ENCODE measurements around the gene ABTB2.

Gene ABTB2

GRCh38 chr11:34363363-34364084 lies 5.7 kb upstream of the ABTB2 start:
- DNase-seq (ENCODE audit: low read depth): no peak
- H3K4me3 ChIP-seq (ENCODE audit: low read length): no peak overlapping the region
- TF ChIP-seq CTCF (conservative IDR thresholded peaks at IDR 0.05; ENCODE audit: low read depth, low read length): no peak

- no peak overlapping the region for H3K4me3 ChIP-seq (ENCODE audit: low read length)
- no peak for TF ChIP-seq CTCF (conservative IDR thresholded peaks at IDR 0.05; ENCODE audit: low read depth, low read length)
- no peak for DNase-seq (ENCODE audit: low read depth)
Observed at GRCh38 chr11:34360046-34360445, 2.2 kb upstream of the ABTB2 start.

GRCh38 chr11:34359548-34359891 lies 1.7 kb upstream of the ABTB2 start:
- no peak for DNase-seq (ENCODE audit: low read depth)
- peak overlapping the region; percentile 53 for H3K4me3 ChIP-seq (ENCODE audit: low read length)
- TF ChIP-seq CTCF (conservative IDR thresholded peaks at IDR 0.05; ENCODE audit: low read depth, low read length): no peak

DNA sequence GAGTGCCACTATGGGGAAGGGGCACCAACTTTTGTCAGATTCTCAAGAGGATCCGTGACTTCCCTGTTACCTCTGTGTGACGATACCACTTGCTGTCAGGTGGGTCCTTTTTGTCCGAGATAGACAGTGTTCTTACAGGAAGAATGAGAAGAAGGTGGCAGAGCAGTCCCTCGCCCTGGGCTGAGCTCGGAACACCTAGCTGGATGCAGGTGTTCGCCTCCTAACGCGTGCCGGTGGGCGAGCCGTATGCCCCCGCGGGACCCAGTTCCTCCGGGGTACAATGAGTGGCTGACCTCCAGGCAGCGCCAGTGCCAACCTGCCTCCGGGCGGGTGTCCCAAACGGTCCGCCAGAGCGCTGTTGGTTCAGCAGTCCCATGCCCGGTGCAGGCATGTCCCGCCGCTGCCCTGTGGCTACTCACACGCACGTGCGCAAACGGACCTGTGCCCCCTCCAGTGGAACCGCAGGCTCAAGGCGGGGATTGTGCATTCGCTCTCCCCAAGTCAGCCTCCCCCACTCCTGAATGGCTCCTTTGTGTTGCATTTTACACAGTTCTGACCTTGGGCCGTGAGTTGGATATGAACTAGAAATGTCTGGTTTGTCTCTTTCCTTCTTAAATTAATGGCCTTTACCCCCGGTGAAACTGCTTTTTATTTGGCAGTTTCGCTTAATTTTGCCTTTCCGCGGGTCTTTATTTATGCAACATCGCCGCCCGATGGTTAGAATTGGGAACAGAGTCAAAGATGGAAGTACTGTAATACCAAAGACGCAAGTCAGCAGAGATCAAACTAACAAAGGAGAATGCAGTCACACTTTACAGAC lies 1.1 kb upstream of the ABTB2 start:
- peak overlapping the region; percentile 53 for H3K4me3 ChIP-seq (ENCODE audit: low read length)
- peak; percentile 78 for TF ChIP-seq CTCF (conservative IDR thresholded peaks at IDR 0.05; ENCODE audit: low read depth, low read length)
- no peak for DNase-seq (ENCODE audit: low read depth)

DNA sequence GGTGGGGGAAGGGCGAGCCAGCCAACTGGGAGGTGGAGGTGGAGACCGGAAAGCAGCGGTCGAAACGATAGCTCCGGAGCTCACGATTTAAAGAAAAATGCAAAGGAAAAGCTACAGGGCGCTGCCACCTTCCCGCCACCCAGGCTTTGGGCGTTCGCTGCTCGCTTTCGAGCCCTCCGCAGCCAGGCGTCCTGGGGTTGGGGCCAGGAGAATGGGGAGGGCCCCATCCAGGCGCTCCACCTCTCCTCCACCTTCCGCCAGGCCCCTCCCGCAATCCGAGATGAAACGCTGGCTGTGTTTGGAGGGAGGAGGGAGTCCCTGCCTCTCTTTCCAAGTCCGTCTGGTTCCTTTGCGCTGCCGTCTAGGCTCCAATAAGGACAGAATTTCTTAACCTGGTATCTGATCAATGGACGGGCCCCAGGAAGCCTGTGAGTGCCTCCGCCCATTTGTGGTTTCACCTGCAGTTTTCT lies 483 bp upstream of the ABTB2 start:
- no peak for DNase-seq (ENCODE audit: low read depth)
- no peak for TF ChIP-seq CTCF (conservative IDR thresholded peaks at IDR 0.05; ENCODE audit: low read depth, low read length)
- H3K4me3 ChIP-seq (ENCODE audit: low read length): peak overlapping the region; percentile 53

- DNase-seq (ENCODE audit: low read depth): no peak
- H3K4me3 ChIP-seq (ENCODE audit: low read length): peak overlapping the region; percentile 64
- no peak for TF ChIP-seq CTCF (conservative IDR thresholded peaks at IDR 0.05; ENCODE audit: low read depth, low read length)
Observed at GRCh38 chr11:34356913-34357700, 703 bp downstream of the ABTB2 start.
